Neural cell (in vitro differentiated cells): ENCODE measurements around the gene MARCHF5. TPM values are rescaled to one million over a fixed set of nuclear protein-coding genes. Genes with fewer than 3 reads are reported as not detected.

Experiments
- H2AFZ ChIP-seq: fragments of 200-600, 300-800 bp; sonication (generic), shearing (Covaris generic); 2 replicates; pipeline ENCODE4 v1.6.0; 2014; ENCODE audit warnings: low read depth, mild to moderate bottlenecking, antibody characterized with exemption, low read length, moderate library complexity
- H3F3A ChIP-seq: fragments of 200-600 bp; shearing (Covaris generic); 2 replicates; pipeline ENCODE4 v1.6.1; 2016; ENCODE audit warnings: mild to moderate bottlenecking, moderate library complexity, mixed read lengths, antibody characterized with exemption, low read length; ENCODE audit not compliant: insufficient read depth, poor library complexity, severe bottlenecking
- H3K27ac ChIP-seq: fragments of 200-600, 300-800 bp; sonication (generic), shearing (Covaris generic); 2 replicates; pipeline ENCODE4 v1.5.1; 2014; ENCODE audit warnings: mild to moderate bottlenecking, low read length, moderate library complexity
- H3K27me3 ChIP-seq: fragments of 300-800, 200-600 bp; sonication (generic), shearing (Covaris generic); 2 replicates; pipeline ENCODE4 v1.6.0; 2014; ENCODE audit warnings: mild to moderate bottlenecking, low read depth, low read length, moderate library complexity; ENCODE audit not compliant: insufficient read depth
- H3K36me3 ChIP-seq: fragments of 300-800, 200-600 bp; sonication (generic), shearing (Covaris generic); 2 replicates; pipeline ENCODE4 v1.5.1; 2014; ENCODE audit warnings: mild to moderate bottlenecking, antibody characterized with exemption, low read length, moderate library complexity; ENCODE audit not compliant: insufficient read depth
- H3K4me2 ChIP-seq: fragments of 300-800, 200-600 bp; sonication (generic), shearing (Covaris generic); 2 replicates; pipeline ENCODE4 v1.6.0; 2014; ENCODE audit warnings: mild to moderate bottlenecking, low read length
- H3K4me3 ChIP-seq: fragments of 300-800, 200-600 bp; sonication (generic), shearing (Covaris generic); 2 replicates; pipeline ENCODE4 v1.5.1; 2014; ENCODE audit warnings: mild to moderate bottlenecking, low read length, moderate library complexity
- H3K79me2 ChIP-seq: fragments of 200-600 bp; shearing (Covaris generic); replicated peaks from 2 replicates; pipeline ENCODE4 v1.6.0; 2014; ENCODE audit warnings: mild to moderate bottlenecking, low read length, moderate library complexity; ENCODE audit not compliant: insufficient read depth
- H3K9ac ChIP-seq: fragments of 300-800, 200-600 bp; sonication (generic), shearing (Covaris generic); 2 replicates; pipeline ENCODE4 v1.6.1; 2016; ENCODE audit warnings: mild to moderate bottlenecking, low read length, mixed read lengths
- H3K9me2 ChIP-seq: fragments of 200-600 bp; shearing (Covaris generic); 2 replicates; pipeline ENCODE4 v1.6.1; 2016; ENCODE audit warnings: mild to moderate bottlenecking, low read length, mixed read lengths; ENCODE audit not compliant: insufficient read depth
- H3K9me3 ChIP-seq: fragments of 200-600, 300-800 bp; sonication (generic), shearing (Covaris generic); 2 replicates; pipeline ENCODE4 v1.6.1; 2016; ENCODE audit warnings: mild to moderate bottlenecking, mixed run types, low read length, moderate library complexity, mixed read lengths
- H4K20me1 ChIP-seq: fragments of 200-600 bp; shearing (Covaris generic); 2 replicates; pipeline ENCODE4 v1.6.1; 2016; ENCODE audit warnings: mild to moderate bottlenecking, mixed run types; ENCODE audit not compliant: insufficient read depth
- CTCF ChIP-seq: fragments of 450-650 bp; IDR thresholded peaks from 2 replicates; pipeline ENCODE4 v1.5.1; 2014; ENCODE audit warnings: antibody characterized with exemption, mild to moderate bottlenecking, moderate library complexity; ENCODE audit not compliant: poor library complexity, severe bottlenecking
- EP300 ChIP-seq: fragments of 450-650 bp; conservative IDR thresholded peaks from 2 replicates; pipeline ENCODE4 v1.6.1; 2014; ENCODE audit warnings: antibody characterized with exemption, mild to moderate bottlenecking, moderate library complexity; ENCODE audit not compliant: poor library complexity, severe bottlenecking
- EZH2 ChIP-seq: fragments of 200-600, 300-800 bp; shearing (Covaris generic), sonication (generic); IDR thresholded peaks from 2 replicates; pipeline ENCODE4 v1.6.1; 2014; ENCODE audit warnings: antibody characterized with exemption, low read length, borderline replicate concordance, mild to moderate bottlenecking; ENCODE audit not compliant: insufficient read depth, poor library complexity, severe bottlenecking
- MXI1 ChIP-seq: fragments of 450-650 bp; conservative IDR thresholded peaks from 2 replicates; pipeline ENCODE4 v1.6.1; 2014; ENCODE audit warnings: antibody characterized with exemption, mild to moderate bottlenecking; ENCODE audit not compliant: poor library complexity, severe bottlenecking
- POLR2AphosphoS5 ChIP-seq: IDR thresholded peaks from 2 replicates; pipeline ENCODE4 v1.6.1; 2012
- RAD21 ChIP-seq: fragments of 450-650 bp; conservative IDR thresholded peaks from 2 replicates; pipeline ENCODE4 v1.6.1; 2014; ENCODE audit warnings: antibody characterized with exemption, mild to moderate bottlenecking, moderate library complexity
- REST ChIP-seq: IDR thresholded peaks from 2 replicates; pipeline ENCODE4 v1.6.1; 2012; ENCODE audit warnings: borderline replicate concordance
- SMC3 ChIP-seq: fragments of 450-650 bp; conservative IDR thresholded peaks from 2 replicates; pipeline ENCODE4 v1.6.1; 2014; ENCODE audit warnings: antibody characterized with exemption, mild to moderate bottlenecking, moderate library complexity; ENCODE audit not compliant: poor library complexity
- TAF1 ChIP-seq: IDR thresholded peaks from 2 replicates; pipeline ENCODE4 v1.6.1; 2012; ENCODE audit warnings: low read depth
- polyA plus RNA-seq: library from polyadenylated mRNA; depleted of rRNA; stranded (reverse); fragments of >200 nt; gene quantifications from 2 replicates; pipeline ENCODE4 v1.2.3, GENCODE V29; 2014

MARCHF5 gene
- polyA plus RNA-seq, 1 donor from 2014 or later = 65.5 TPM

GRCh38 chr10:92316610-92317009 is 25.6 kb downstream of the MARCHF5 start:
- H3K4me2 ChIP-seq = no peak overlapping the region
- H3F3A ChIP-seq = no peaks in the 10 kb centered on the region
- H3K27me3 ChIP-seq = no peaks in the 10 kb centered on the region
- H3K9me2 ChIP-seq = no peaks in the 10 kb centered on the region
- no peak overlapping the region for H2AFZ ChIP-seq
- H3K4me3 ChIP-seq = no peak overlapping the region
- no peak overlapping the region for H3K27ac ChIP-seq
- peaks cover 11% of the 10 kb centered on the region for H3K36me3 ChIP-seq
- peaks cover 12% of the 10 kb centered on the region for H3K79me2 ChIP-seq
- no peaks in the 10 kb centered on the region for H4K20me1 ChIP-seq
- TF ChIP-seq RAD21 = no peak
- no peak for TF ChIP-seq MXI1
- TF ChIP-seq EP300 = no peak
- TF ChIP-seq SMC3 = no peak
- no peak for TF ChIP-seq REST
- TF ChIP-seq EZH2 = no peak
- no peak for TF ChIP-seq CTCF
- no peak for TF ChIP-seq TAF1
- TF ChIP-seq POLR2AphosphoS5 = no peak
- H3K9ac ChIP-seq = no peak overlapping the region
- H3K9me3 ChIP-seq = no peaks in the 10 kb centered on the region

- no peaks in the 10 kb centered on the region for H3F3A ChIP-seq
- peaks cover 8% of the 10 kb centered on the region for H3K36me3 ChIP-seq
- H3K4me2 ChIP-seq = no peak overlapping the region
- no peaks in the 10 kb centered on the region for H4K20me1 ChIP-seq
- no peaks in the 10 kb centered on the region for H3K9me2 ChIP-seq
- H3K27me3 ChIP-seq = no peaks in the 10 kb centered on the region
- peaks cover 43% of the 10 kb centered on the region for H3K79me2 ChIP-seq
- no peak overlapping the region for H3K4me3 ChIP-seq
- TF ChIP-seq EP300 = no peak
- TF ChIP-seq SMC3 = no peak
- TF ChIP-seq RAD21 = no peak
- no peak for TF ChIP-seq MXI1
- TF ChIP-seq CTCF = no peak
- no peak for TF ChIP-seq POLR2AphosphoS5
- no peak for TF ChIP-seq TAF1
- TF ChIP-seq EZH2 = no peak
- TF ChIP-seq REST = no peak
- no peak overlapping the region for H2AFZ ChIP-seq
- no peaks in the 10 kb centered on the region for H3K9me3 ChIP-seq
- H3K27ac ChIP-seq = no peak overlapping the region
- H3K9ac ChIP-seq = no peak overlapping the region
Observed at GRCh38 chr10:92323079-92323478, 32.1 kb downstream of the MARCHF5 start.
